Psoas muscle (tissue), 8 donors: ENCODE results near the gene UGT2B11. TPM values are rescaled to one million over a fixed set of nuclear protein-coding genes. Genes with fewer than 3 reads are reported as not detected.
"Not testable (repeated sequence)": the region's sequence is repeated elsewhere in the genome, so short reads cannot be mapped to it uniquely, and the experiment has no call there.

Experiments
- ATAC-seq, 4 donors: fragments of 200-7000 bp; cut with Tn5 transposase; one replicate each; pipeline ENCODE4 v1.9.1; 2020; ENCODE audit warnings: moderate library complexity in 3 of 4, mild to moderate bottlenecking in 2 of 4
- DNase-seq, 2 donors: peaks; one replicate each; pipeline ENCODE4 v3.0.0-alpha.2; 2020
- H3K27ac ChIP-seq: fragments of 200-600 bp; one replicate; pipeline ENCODE4 v1.8.0; 2022
- H3K27me3 ChIP-seq, 3 donors: fragments of 200-600 bp in 1 of 3; one replicate each; pipeline versions ENCODE4 v1.6.1 to v1.8.0; 2013 to 2022; ENCODE audit warnings: low read length in 2 of 3, mild to moderate bottlenecking in 2 of 3, moderate library complexity in 1 of 3; ENCODE audit not compliant: insufficient read depth in 3 of 3
- H3K36me3 ChIP-seq, 2 donors: fragments of 200-600 bp in 1 of 2; one replicate each; pipeline versions ENCODE4 v1.6.1 to v1.8.0; 2013 to 2022; ENCODE audit warnings: low read depth in 1 of 2, mild to moderate bottlenecking in 1 of 2, moderate library complexity in 1 of 2; ENCODE audit not compliant: insufficient read depth in 1 of 2
- H3K4me1 ChIP-seq: fragments of 200-600 bp; one replicate; pipeline ENCODE4 v1.8.0; 2022
- H3K4me3 ChIP-seq: fragments of 200-600 bp; one replicate; pipeline ENCODE4 v1.8.0; 2022; ENCODE audit warnings: mild to moderate bottlenecking
- H3K9me3 ChIP-seq: fragments of 200-600 bp; one replicate; pipeline ENCODE4 v1.8.0; 2022
- CTCF ChIP-seq: fragments of 200-600 bp; IDR thresholded peaks from one replicate; pipeline ENCODE4 v1.8.0; 2022; ENCODE audit warnings: antibody characterized with exemption
- WGBS, 3 donors: extraction: QIAGEN DNeasy Blood & Tissue Kit; methylation state at CpG; one replicate each; pipeline versions ENCODE4 v1.1.6 to v1.1.7; 2013; 5-methylcytosine and 5-hydroxymethylcytosine counted together
- intact Hi-C, 2 donors: fragments of 100-400 bp; cut with DNase I; formaldehyde crosslinking; loops; one replicate each; pipeline versions ENCODE4 v1.11.0 to v1.14.2; 2022
- polyA plus RNA-seq, 3 donors: library from polyadenylated mRNA; stranded (reverse); fragments of 200-250 nt; gene quantifications; one replicate each; pipeline ENCODE4 v1.2.3, GENCODE V29; 2013
- total RNA-seq, 4 donors: library from RNA; stranded (reverse); fragmentation: NEBNext Ultra II Directional in 2 of 4; extraction: Animal tissue kit (Norgen Biotek cat#: 25700) in 2 of 4; gene quantifications; one replicate each; pipeline versions ENCODE4 v1.2.1 to v1.2.4, GENCODE V29; 2021 to 2023
- donor health status: healthy with polysubstance abuse.
- donor health status: DM: no; HTN: no; CAD: no; lungs with moderate emphysema.
- donor health status: Bipolar disorder and iron deficiency.
- donor health status: healthy.
- donor health status: DM: yes; HTN: yes; CAD: no.
- donor health status: DM: no; HTN: no; CAD: no.
- donor health status: DM: no; HTN: no; CAD: no.
- donor health status: DM: yes; HTN: yes; CAD: no.

UGT2B11 gene
- total and polyA plus RNA-seq, 7 donors, result not detected

- WGBS, 3 donors, result 74 to 88% (median 76%) methylated on average over 2 of the region's 2 CpGs
- Histone ChIP-seq H3K4me3 (no peak overlapping the region), H3K27ac (no peak overlapping the region), H3K9me3 (peaks cover 4% of the 10 kb centered on the region), H3K4me1 (no peaks in the 10 kb centered on the region), H3K27me3 (no peaks in the 10 kb centered on the region), H3K36me3 (no peaks in the 10 kb centered on the region)
- ATAC-seq, result no peak
- no peak for TF ChIP-seq CTCF
- intact Hi-C loops, result no loop called here
- no peak for DNase-seq
These were observed 24.5 kb upstream of the UGT2B11 start for GRCh38 chr4:69239092-69239491.

GRCh38 chr4:69224891-69225290 is 10.3 kb upstream of the UGT2B11 start:
- intact Hi-C loops, result no loop called here
- no peaks in the 10 kb centered on the region for H3K9me3 ChIP-seq
- no peak overlapping the region for H3K27ac ChIP-seq
- no peaks in the 10 kb centered on the region for H3K27me3 ChIP-seq
- no peaks in the 10 kb centered on the region for H3K4me1 ChIP-seq
- DNase-seq (no peak), ATAC-seq (no peak)
- WGBS, 3 donors, result 17 to 29% (median 20%) methylated on average over 2 of the region's 2 CpGs
- no peaks in the 10 kb centered on the region for H3K36me3 ChIP-seq
- no peak for TF ChIP-seq CTCF
- no peak overlapping the region for H3K4me3 ChIP-seq

- H3K4me3 ChIP-seq, H3K4me1 ChIP-seq, intact Hi-C loops, DNase-seq, H3K9me3 ChIP-seq, H3K27me3 ChIP-seq, H3K27ac ChIP-seq, ATAC-seq, H3K36me3 ChIP-seq: not testable (repeated sequence)
- WGBS, 3 donors, result 88 to 89% (median 88%) methylated on average over 6 of the region's 6 CpGs
These were observed 8.7 kb upstream of the UGT2B11 start for GRCh38 chr4:69223277-69223676.

- H3K9me3 ChIP-seq, H3K36me3 ChIP-seq, H3K4me3 ChIP-seq, ATAC-seq, H3K27ac ChIP-seq, H3K27me3 ChIP-seq, DNase-seq, H3K4me1 ChIP-seq, intact Hi-C loops: not testable (repeated sequence)
- WGBS, 3 donors, result 51 to 82% (median 70%) methylated on average over 2 of the region's 2 CpGs
These were observed 3.9 kb upstream of the UGT2B11 start for GRCh38 chr4:69218491-69218890.

- no peak overlapping the region for H3K27ac ChIP-seq
- ATAC-seq, result no peak
- 78 to 88% (median 79%) methylated on average over 1 of the region's 1 CpG for WGBS, 3 donors
These were observed 3.6 kb downstream of the UGT2B11 start for GRCh38 chr4:69210911-69211310.

GRCh38 chr4:69198506-69198905 is 16.0 kb downstream of the UGT2B11 start:
- H3K27me3 ChIP-seq, H3K27ac ChIP-seq, H3K4me3 ChIP-seq, H3K4me1 ChIP-seq, DNase-seq, ATAC-seq, H3K36me3 ChIP-seq, H3K9me3 ChIP-seq, intact Hi-C loops: not testable (repeated sequence)
- WGBS, 3 donors, result 77 to 83% (median 79%) methylated on average over 4 of the region's 4 CpGs

More at GRCh38 chr4:69210911-69211310, 3.6 kb downstream of the UGT2B11 start:
- intact Hi-C loops, result no loop called here
- Histone ChIP-seq H3K36me3 (no peaks in the 10 kb centered on the region), H3K27me3 (no peaks in the 10 kb centered on the region), H3K9me3 (no peaks in the 10 kb centered on the region), H3K4me1 (no peaks in the 10 kb centered on the region), H3K4me3 (no peak overlapping the region)
- DNase-seq, result no peak
- no peak for TF ChIP-seq CTCF
